H1 (cell line): ENCODE measurements around the gene IFT80. TPM values are rescaled to one million over a fixed set of nuclear protein-coding genes. Genes with fewer than 3 reads are reported as not detected.
A peak's percentile ranks its signal among the peaks of the same experiment; 100 is the strongest.

Source experiments
- CTCF ChIA-PET: fragments of 300-600 bp; sonication (Branson Sonifier 250); formaldehyde crosslinking; loops from one replicate; lab custom pipeline; 2021; ENCODE audit not compliant: partially characterized antibody; lab: Charles Lee
- POLR2A ChIA-PET: fragments of 300-600 bp; sonication (Branson Sonifier 250); formaldehyde crosslinking; loops from one replicate; lab custom pipeline; 2021; ENCODE audit warnings: inconsistent platforms; ENCODE audit not compliant: partially characterized antibody; lab: Charles Lee
- DNase-seq, 2 experiments: peaks; one replicate each; pipeline versions ENCODE4 v3.0.0 to v3.0.0-alpha.2; 2010 to 2022; ENCODE audit warnings: low spot score in 2 of 2, low read depth in 1 of 2, mixed read lengths in 1 of 2
- FAIRE-seq: peaks from 2 replicates; lab custom pipeline; 2011; peaks lifted over from hg19 to GRCh38; lab: Jason Lieb, UNC
- H2AFZ ChIP-seq: 2 replicates; pipeline ENCODE4 v1.8.1; 2012; ENCODE audit warnings: low read length, inconsistent platforms
- H2AK5ac ChIP-seq: 2 replicates; pipeline ENCODE4 v1.6.1; 2013; ENCODE audit warnings: low read depth, low read length
- H2BK120ac ChIP-seq: replicated peaks from 2 replicates; pipeline ENCODE3; 2013; ENCODE audit warnings: low read depth, low read length, inconsistent platforms
- H2BK12ac ChIP-seq: 2 replicates; pipeline ENCODE4 v1.6.1; 2013; ENCODE audit warnings: low read depth, low read length
- H2BK15ac ChIP-seq: 2 replicates; pipeline ENCODE4 v1.6.1; 2013; ENCODE audit warnings: low read length
- H2BK20ac ChIP-seq: 2 replicates; pipeline ENCODE4 v1.6.1; 2013; ENCODE audit warnings: low read length
- H2BK5ac ChIP-seq: 2 replicates; pipeline ENCODE4 v1.6.1; 2013; ENCODE audit warnings: low read depth, low read length
- H3K14ac ChIP-seq: 2 replicates; pipeline ENCODE4 v1.6.1; 2013; ENCODE audit warnings: inconsistent platforms; ENCODE audit not compliant: insufficient read length
- H3K18ac ChIP-seq: 2 replicates; pipeline ENCODE4 v1.6.1; 2013; ENCODE audit warnings: low read length; ENCODE audit errors: extremely low read depth
- H3K23ac ChIP-seq: 2 replicates; pipeline ENCODE4 v1.6.1; 2013; ENCODE audit warnings: inconsistent platforms; ENCODE audit not compliant: insufficient read length
- H3K23me2 ChIP-seq: 2 replicates; pipeline ENCODE4 v1.6.1; 2013; ENCODE audit warnings: low read depth, low read length
- H3K27ac ChIP-seq: 2 replicates; pipeline ENCODE4 v1.6.1; 2011; ENCODE audit warnings: low read depth, low read length, inconsistent platforms
- H3K27me3 ChIP-seq, 4 experiments: replicated peaks in 1 of 4; 1 replicate in 1 of 4; 2 replicates in 3 of 4; pipeline versions ENCODE4 v1.6.1 to v1.8.1; 2011 to 2013; ENCODE audit warnings: low read length in 3 of 4, mild to moderate bottlenecking in 3 of 4, inconsistent platforms in 2 of 4, mixed read lengths in 2 of 4, moderate library complexity in 1 of 4; ENCODE audit not compliant: control insufficient read depth in 3 of 4, insufficient read depth in 3 of 4; ENCODE audit errors: extremely low read depth in 1 of 4
- H3K36me3 ChIP-seq, 4 experiments: 2 replicates each; pipeline versions ENCODE4 v1.6.1 to v1.8.1; 2011 to 2013; ENCODE audit warnings: mild to moderate bottlenecking in 4 of 4, low read length in 3 of 4, moderate library complexity in 2 of 4, control low read depth in 1 of 4, inconsistent platforms in 1 of 4; ENCODE audit not compliant: insufficient read depth in 4 of 4, control insufficient read depth in 2 of 4
- H3K4ac ChIP-seq: replicated peaks from 2 replicates; pipeline ENCODE3; 2013; ENCODE audit warnings: low read length, low read depth, mixed read lengths, inconsistent platforms; ENCODE audit not compliant: insufficient read length
- H3K4me1 ChIP-seq, 4 experiments: replicated peaks in 1 of 4; 1 replicate in 1 of 4; 2 replicates in 3 of 4; pipeline versions ENCODE4 v1.6.1 to v1.8.1; 2011 to 2013; ENCODE audit warnings: low read length in 3 of 4, inconsistent platforms in 2 of 4, mixed read lengths in 1 of 4; ENCODE audit not compliant: insufficient read depth in 4 of 4, control insufficient read depth in 3 of 4
- H3K4me2 ChIP-seq, 2 experiments: 2 replicates each; pipeline versions ENCODE4 v1.6.1 to v1.8.1; 2011 to 2013; ENCODE audit warnings: low read depth in 2 of 2, low read length in 2 of 2, control low read depth in 1 of 2, inconsistent platforms in 1 of 2, mild to moderate bottlenecking in 1 of 2; ENCODE audit not compliant: insufficient read depth in 1 of 2
- H3K4me3 ChIP-seq, 4 experiments: fragments of 200-600, 300-600 bp in 1 of 4; sonication (generic), shearing (Covaris generic), sonication (Bioruptor Twin) in 1 of 4; 2 replicates each; pipeline versions ENCODE4 v1.5.1 to v1.8.1; 2011 to 2016; ENCODE audit warnings: low read length in 4 of 4, low read depth in 3 of 4, control low read depth in 2 of 4, inconsistent platforms in 2 of 4, mild to moderate bottlenecking in 2 of 4, mixed read lengths in 1 of 4, moderate library complexity in 1 of 4; ENCODE audit not compliant: insufficient read depth in 2 of 4; ENCODE audit errors: extremely low read depth in 1 of 4
- H3K56ac ChIP-seq: replicated peaks from 2 replicates; pipeline ENCODE3; 2013; ENCODE audit warnings: low read depth, mild to moderate bottlenecking, mixed read lengths, low read length, inconsistent platforms; ENCODE audit not compliant: insufficient read length
- H3K79me1 ChIP-seq: 2 replicates; pipeline ENCODE4 v1.6.1; 2013; ENCODE audit warnings: low read depth, low read length, control low read depth
- H3K79me2 ChIP-seq, 2 experiments: 2 replicates each; pipeline versions ENCODE4 v1.6.1 to v1.8.1; 2012 to 2013; ENCODE audit warnings: low read length in 2 of 2, mild to moderate bottlenecking in 2 of 2, inconsistent platforms in 1 of 2; ENCODE audit not compliant: insufficient read depth in 2 of 2, control insufficient read depth in 1 of 2
- H3K9ac ChIP-seq, 4 experiments: replicated peaks in 1 of 4; 1 replicate in 1 of 4; 2 replicates in 3 of 4; pipeline versions ENCODE4 v1.6.1 to v1.8.1; 2011 to 2013; ENCODE audit warnings: low read depth in 3 of 4, low read length in 3 of 4, control low read depth in 2 of 4, mild to moderate bottlenecking in 2 of 4, moderate library complexity in 2 of 4, inconsistent platforms in 1 of 4; ENCODE audit errors: extremely low read depth in 1 of 4
- H3K9me3 ChIP-seq, 2 experiments: 2 replicates each; pipeline versions ENCODE4 v1.6.1 to v1.8.1; 2012 to 2013; ENCODE audit warnings: mild to moderate bottlenecking in 2 of 2, moderate library complexity in 2 of 2, control low read depth in 1 of 2, inconsistent platforms in 1 of 2, low read depth in 1 of 2, low read length in 1 of 2, mixed read lengths in 1 of 2; ENCODE audit not compliant: insufficient read depth in 2 of 2
- H4K20me1 ChIP-seq, 2 experiments: replicated peaks in 1 of 2; 2 replicates each; pipeline versions ENCODE3 to v1.8.1; 2011 to 2013; ENCODE audit warnings: inconsistent platforms in 2 of 2, low read length in 2 of 2, mild to moderate bottlenecking in 1 of 2; ENCODE audit not compliant: insufficient read depth in 2 of 2, control insufficient read depth in 1 of 2
- H4K5ac ChIP-seq: 2 replicates; pipeline ENCODE4 v1.6.1; 2013; ENCODE audit warnings: low read length, low read depth, mixed read lengths, inconsistent platforms; ENCODE audit not compliant: insufficient read length
- H4K8ac ChIP-seq: 2 replicates; pipeline ENCODE4 v1.8.0; 2013; ENCODE audit warnings: mild to moderate bottlenecking, moderate library complexity, low read length, inconsistent platforms; ENCODE audit not compliant: insufficient read depth; ENCODE audit errors: extremely low read depth
- H4K91ac ChIP-seq: replicated peaks from 2 replicates; pipeline ENCODE3; 2013; ENCODE audit warnings: low read length, mixed read lengths, inconsistent platforms; ENCODE audit not compliant: insufficient read length
- CBX8 ChIP-seq: fragments of 300-800, 300-1000 bp; sonication (generic); IDR thresholded peaks from 2 replicates; pipeline ENCODE4 v1.7.1; 2016; ENCODE audit warnings: low read depth, low read length, borderline replicate concordance
- CHD2 ChIP-seq: IDR thresholded peaks from 2 replicates; pipeline ENCODE4 v1.6.1; 2012; ENCODE audit warnings: low read length, improper control_type of control experiment
- E2F6 ChIP-seq: IDR thresholded peaks from 2 replicates; pipeline ENCODE4 v1.6.1; 2012; ENCODE audit warnings: inconsistent platforms
- KDM4A ChIP-seq: IDR thresholded peaks from one replicate; pipeline ENCODE4 v1.7.1; 2012; ENCODE audit warnings: low read depth, mild to moderate bottlenecking, moderate library complexity, low read length, inconsistent platforms; ENCODE audit not compliant: severe bottlenecking
- NRF1 ChIP-seq: IDR thresholded peaks from 2 replicates; pipeline ENCODE4 v1.6.1; 2011; ENCODE audit warnings: mild to moderate bottlenecking, low read depth, low read length, improper control_type of control experiment
- SP1 ChIP-seq: IDR thresholded peaks from 2 replicates; pipeline ENCODE4 v1.6.1; 2011; ENCODE audit warnings: low read depth, low read length
- SP4 ChIP-seq: IDR thresholded peaks from 2 replicates; pipeline ENCODE4 v1.6.1; 2012; ENCODE audit warnings: low read length, inconsistent platforms
- WGBS, 2 experiments: shearing (Covaris generic) in 1 of 2; methylation state at CpG; one replicate each; pipeline versions ENCODE4 v1.1.6 to v1.1.7; 2013 to 2015; ENCODE audit warnings: low lambda C conversion rate in 2 of 2, mixed read lengths in 2 of 2, inconsistent platforms in 1 of 2, low coverage in 1 of 2, missing lambda C conversion rate in 1 of 2; ENCODE audit not compliant: insufficient replicate concordance in 2 of 2, insufficient coverage in 1 of 2, insufficient read length in 1 of 2; ENCODE audit errors: extremely low coverage in 1 of 2, missing lambda C conversion rate in 1 of 2; 5-methylcytosine and 5-hydroxymethylcytosine counted together
- long read RNA-seq, 2 experiments: library from RNA in 1 of 2; library from capped mRNA in 1 of 2; stranded (forward); transcript quantifications; one replicate each; pipeline ENCODE4 v2.0.0, GENCODE V29; 2021; ENCODE audit warnings: inconsistent platforms in 1 of 2
- polyA minus RNA-seq, 3 experiments: library from RNA; depleted of rRNA, polyadenylated mRNA; stranded (reverse); fragments of >200 nt; gene quantifications; 1 replicate in 2 of 3; 2 replicates in 1 of 3; pipeline ENCODE4 v1.2.3, GENCODE V29; 2011
- polyA plus RNA-seq, 7 experiments: library from polyadenylated mRNA; depleted of rRNA in 3 of 7; stranded (reverse) in 5 of 7; unstranded in 2 of 7; fragments of >200 nt in 5 of 7; fragments of 200-250 nt in 2 of 7; gene quantifications; 1 replicate in 5 of 7; 2 replicates in 1 of 7; 4 replicates in 1 of 7; pipeline versions ENCODE4 v1.2.1 to v1.2.3, GENCODE V29; 2011 to 2013; ENCODE audit warnings: missing spikeins in 2 of 7, mixed read lengths in 2 of 7
- total RNA-seq: library from RNA; stranded (reverse); fragmentation: NEBNext Ultra II Directional; extraction: Animal tissue kit (Norgen Biotek cat#: 25700); gene quantifications from 2 replicates; pipeline ENCODE4 v1.2.1, GENCODE V29; 2021

Gene IFT80
- 22.4 and 25.9 TPM in 2 replicates for total RNA-seq
- 4.1 and 7.2 TPM in 2 replicates for polyA plus RNA-seq (2011; rRNA removed)
- polyA plus RNA-seq (2011; cell fraction: cytosol; rRNA removed), result 13.3 TPM
- 5.9 TPM for polyA plus RNA-seq (2011; cell fraction: nucleus; rRNA removed)
- polyA plus RNA-seq (2012, experiment 1 of 2), result 11.1 to 24.6 TPM (median 15.9 TPM) in 4 replicates
- polyA plus RNA-seq (2012, experiment 2 of 2), result 0.66 TPM
- 15.1 TPM for polyA plus RNA-seq (2013, experiment 1 of 2)
- polyA plus RNA-seq (2013, experiment 2 of 2), result 14.0 TPM
- polyA minus RNA-seq (2011; rRNA and poly(A)+ RNA removed), result 6.4 and 9.8 TPM in 2 replicates
- 6.2 TPM for polyA minus RNA-seq (2011; cell fraction: cytosol; rRNA and poly(A)+ RNA removed)
- polyA minus RNA-seq (2011; cell fraction: nucleus; rRNA and poly(A)+ RNA removed), result 31.9 TPM
- long read RNA-seq, experiment 1, partial matches to known transcripts, result 4 of 6 reads
- long read RNA-seq, experiment 1, other reads (novel, unspliced or antisense), result 1 of 6 reads
- long read RNA-seq, experiment 2, full-length matches to known transcripts, result 3 of 12 reads
- long read RNA-seq, experiment 2, partial matches to known transcripts, result 3 of 12 reads
- long read RNA-seq, experiment 2, other reads (novel, unspliced or antisense), result 6 of 12 reads

GRCh38 chr3:160399125-160400029 is at the start of gene IFT80, which contains the start of gene SMC4:
Gene IFT80, minus strand, starts transcription at chr3:160399225. Its CDS starts 14,625 bp downstream, at chr3:160384600.
Gene SMC4, plus strand, starts transcription at chr3:160399650. Its CDS starts 1,177 bp downstream, at chr3:160400827.
- no peaks in the 10 kb centered on the region for H3K27me3 ChIP-seq
- H3K4ac ChIP-seq, result peak within 1 kb of the TSS; percentile 83
- no peak within 1 kb of the TSS for H4K91ac ChIP-seq
- peak within 1 kb of the TSS; percentile 97 for H2BK5ac ChIP-seq
- H3K27ac ChIP-seq, result peak within 1 kb of the TSS; percentile 97
- H3K79me1 ChIP-seq, result no peaks in the 10 kb centered on the region
- peak within 1 kb of the TSS; percentile 84 to 99 (median 92) for H3K4me3 ChIP-seq
- H4K8ac ChIP-seq, result peak within 1 kb of the TSS; percentile 96
- 1% methylated on average over 59 of the region's 63 CpGs; no CpG with 5 or more reads in 1 of the 2 experiments for WGBS, 2 experiments
- no peak within 1 kb of the TSS for H2BK20ac ChIP-seq
- H3K9me3 ChIP-seq, result no peaks in the 10 kb centered on the region
- H2AK5ac ChIP-seq, result no peak within 1 kb of the TSS
- FAIRE-seq, result peak; percentile 80
- H2BK15ac ChIP-seq, result no peak within 1 kb of the TSS
- no peaks in the 10 kb centered on the region; a peak in 3 of 7 replicates for H3K4me1 ChIP-seq
- peak; percentile 76 to 93 for DNase-seq
- H3K79me2 ChIP-seq, result peaks cover 19 to 68% of the 10 kb centered on the region in 2 experiments
- H3K18ac ChIP-seq, result peak within 1 kb of the TSS; percentile 98
- peak within 1 kb of the TSS; percentile 91; the same call in 1 of the 2 replicates for H2BK12ac ChIP-seq
- peak within 1 kb of the TSS; percentile 96 for H4K5ac ChIP-seq
- ChIA-PET POLR2A (interaction anchor here (0.6 to 2.3 kb wide), 26 partner anchors 8 to 1604 kb away, joined by 3 to 26 read pairs (median 4); partner anchors contain the start of genes C3orf80 and TRIM59), CTCF (no interaction called here)
- H3K23me2 ChIP-seq, result peaks cover 5% of the 10 kb centered on the region; the same call in 1 of the 2 replicates
- peak within 1 kb of the TSS; percentile 78 to 99 (median 94) for H3K9ac ChIP-seq
- no peak within 1 kb of the TSS for H3K23ac ChIP-seq
- H3K56ac ChIP-seq, result peak within 1 kb of the TSS; percentile 50
- peaks cover 18% of the 10 kb centered on the region in 2 experiments for H4K20me1 ChIP-seq
- peak within 1 kb of the TSS; percentile 94 for H2AFZ ChIP-seq
- H3K14ac ChIP-seq, result no peak within 1 kb of the TSS
- H3K4me2 ChIP-seq, result peak within 1 kb of the TSS; percentile 87 to 91
- peaks cover 0 to 5% (median under 1%) of the 10 kb centered on the region in 4 experiments; a peak in 4 of 8 replicates for H3K36me3 ChIP-seq
- no peak within 1 kb of the TSS for H2BK120ac ChIP-seq
- TF ChIP-seq NRF1 (peak; percentile 77), CBX8 (no peak), CHD2 (peak; percentile 98), SP1 (peak; percentile 66; the same call in 1 of the 2 replicates), E2F6 (no peak), KDM4A (peak; percentile 93), SP4 (peak; percentile 76; the same call in 1 of the 2 replicates)
